K562 (cell line): ENCODE results near the gene TRMT10B. TPM values are rescaled to one million over a fixed set of nuclear protein-coding genes. Genes with fewer than 3 reads are reported as not detected.
A peak's percentile ranks its signal among the peaks of the same experiment; 100 is the strongest.

Experiments
- MAFF ChIP-seq: IDR thresholded peaks from 2 replicates; pipeline ENCODE4 v1.6.1; 2012; ENCODE audit warnings: low read length, improper control_type of control experiment
- MAFG ChIP-seq: fragments of 450-650 bp; conservative IDR thresholded peaks from 2 replicates; pipeline ENCODE4 v1.6.1; 2016; ENCODE audit warnings: missing genetic modification characterization, missing compliant biosample characterization
- NFIC ChIP-seq: fragments of 450-650 bp; IDR thresholded peaks from 2 replicates; pipeline ENCODE4 v1.6.1; 2017; ENCODE audit warnings: mild to moderate bottlenecking, inconsistent platforms
- PML ChIP-seq: IDR thresholded peaks from 2 replicates; pipeline ENCODE4 v1.6.1; 2012; ENCODE audit warnings: low read length, inconsistent platforms
- RAD21 ChIP-seq, 2 experiments: fragments of 250-450 bp in 1 of 2; fragments of 450-650 bp in 1 of 2; sonication (Bioruptor Pico) in 1 of 2; formaldehyde crosslinking in 1 of 2; IDR thresholded peaks in 1 of 2; conservative IDR thresholded peaks in 1 of 2; 2 replicates each; pipeline versions ENCODE4 v1.4.0 to v1.8.0; 2020 to 2022; ENCODE audit warnings: mild to moderate bottlenecking in 2 of 2, moderate library complexity in 1 of 2
- RB1 ChIP-seq: fragments of 450-650 bp; IDR thresholded peaks from 2 replicates; pipeline ENCODE4 v1.6.1; 2017; ENCODE audit warnings: low read depth, mild to moderate bottlenecking
- SPI1 ChIP-seq: IDR thresholded peaks from 2 replicates; pipeline ENCODE4 v1.6.1; 2011; ENCODE audit warnings: low read depth, low read length, control low read depth, borderline replicate concordance
- STAG1 ChIP-seq: sonication (generic); formaldehyde crosslinking; IDR thresholded peaks from 2 replicates; pipeline ENCODE4 v1.5.0; 2020; ENCODE audit warnings: missing genetic modification reagents, borderline replicate concordance
- TEAD1 ChIP-seq, 2 experiments: fragments of 450-650 bp in 1 of 2; sonication (generic) in 1 of 2; formaldehyde crosslinking; IDR thresholded peaks; 2 replicates each; pipeline versions ENCODE4 v1.4.0 to v1.8.0; 2020 to 2022; ENCODE audit warnings: mild to moderate bottlenecking in 2 of 2, missing genetic modification reagents in 1 of 2
- TEAD2 ChIP-seq: fragments of 450-650 bp; IDR thresholded peaks from 2 replicates; pipeline ENCODE4 v1.6.1; 2016; ENCODE audit warnings: missing genetic modification characterization, control low read depth, missing compliant biosample characterization
- ZNF232 ChIP-seq: sonication (generic); formaldehyde crosslinking; IDR thresholded peaks from 2 replicates; pipeline ENCODE4 v1.8.0; 2022; ENCODE audit warnings: mild to moderate bottlenecking, missing genetic modification reagents
- ZNF324 ChIP-seq: fragments of 250-450 bp; sonication (Bioruptor Pico); IDR thresholded peaks from 2 replicates; pipeline ENCODE4 v1.4.0; 2020; ENCODE audit warnings: mild to moderate bottlenecking
- ZNF384 ChIP-seq: IDR thresholded peaks from 2 replicates; pipeline ENCODE4 v1.6.1; 2012; ENCODE audit warnings: low read depth, low read length, improper control_type of control experiment
- polyA plus RNA-seq, 8 experiments: library from polyadenylated mRNA; depleted of rRNA in 4 of 8; stranded (reverse) in 5 of 8; unstranded in 3 of 8; fragments of >200 nt; fragmentation: Nextera tagmentation in 2 of 8; fragmentation: Illumina TruSeq in 1 of 8; extraction: Ambion mirVana in 2 of 8; extraction: Trizol in 1 of 8; gene quantifications; 2 replicates each; pipeline versions ENCODE4 v1.2.1 to v1.2.3, GENCODE V29; 2011 to 2014; ENCODE audit warnings: inconsistent platforms in 1 of 8, missing spikeins in 1 of 8
- total RNA-seq, 7 experiments: library from RNA; depleted of rRNA in 6 of 7; stranded (reverse); fragments of >200 nt in 6 of 7; fragmentation: Illumina TruSeq in 2 of 7; extraction: Trizol in 2 of 7; gene quantifications; 2 replicates each; pipeline versions ENCODE4 v1.2.1 to v1.2.3, GENCODE V29; 2011 to 2021; ENCODE audit warnings: low replicate concordance in 1 of 7
- TF ChIP-seq, protein P1 (sequence below): fragments of 250-450 bp; sonication (Bioruptor Pico); IDR thresholded peaks from 2 replicates; pipeline ENCODE4 v1.4.0; 2020; ENCODE audit warnings: mild to moderate bottlenecking, moderate library complexity
- TF ChIP-seq, protein P2 (sequence below): IDR thresholded peaks from 2 replicates; pipeline ENCODE4 v1.6.1; 2012; ENCODE audit warnings: low read depth, low read length, improper control_type of control experiment, borderline replicate concordance
- TF ChIP-seq, protein P3 (sequence below): sonication (generic); formaldehyde crosslinking; IDR thresholded peaks from 2 replicates; pipeline ENCODE4 v1.8.0; 2023; ENCODE audit warnings: missing genetic modification reagents, mild to moderate bottlenecking, borderline replicate concordance
- TF ChIP-seq, protein P4 (sequence below): fragments of 450-650 bp; formaldehyde crosslinking; conservative IDR thresholded peaks from 2 replicates; pipeline ENCODE4 v1.4.0; 2022; ENCODE audit warnings: mild to moderate bottlenecking, missing genetic modification characterization

The TRMT10B gene
- total and polyA plus RNA-seq, 9 of the 15 experiments (the other 6 are each of a cell fraction or from before 2014, with no cell fraction given), result 2.9 to 13.4 (median 7.0) TPM

DNA sequence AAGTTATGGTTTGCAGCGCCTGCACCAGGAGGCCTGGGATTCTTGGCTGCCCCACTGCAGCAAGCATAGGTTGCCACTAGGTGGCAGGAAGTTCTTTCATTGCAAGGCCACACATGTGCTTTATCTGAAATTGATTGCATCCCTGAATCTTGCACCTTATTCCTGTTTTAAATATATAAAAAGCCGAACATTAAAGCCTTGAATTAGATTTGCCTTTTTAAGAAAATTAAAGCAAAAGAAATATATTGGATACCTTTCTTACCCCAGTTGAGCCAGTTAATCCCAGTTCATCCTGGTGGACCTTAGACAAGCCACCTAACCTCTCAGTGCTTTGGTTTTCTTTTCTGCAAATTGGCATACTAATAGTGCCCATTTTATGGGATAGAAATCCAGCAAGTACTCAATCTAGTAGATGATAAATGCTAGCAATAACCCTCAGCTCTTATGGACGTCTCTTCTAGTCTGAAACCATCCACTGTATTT lies 6.3 kb upstream of the TRMT10B start (continued):
- TF ChIP-seq STAG1 (CRISPR knock-in tag) (peak; percentile 64; the same call in 1 of the 2 replicates), PML (no peak), MAFF (peak; percentile 19; the same call in 1 of the 2 replicates), TEAD1 (CRISPR knock-in tag; IDR thresholded peaks at IDR 0.05) (no peak), RAD21 (CRISPR knock-in tag; conservative IDR thresholded peaks at IDR 0.05 in 1 of 2, IDR thresholded peaks at IDR 0.05 in 1 of 2) (peak; percentile 81 to 95), TEAD2 (tag) (no peak), SPI1 (no peak), ZNF384 (peak; percentile 36; the same call in 1 of the 2 replicates), MAFG (tag) (no peak), NFIC (no peak), ZNF324 (CRISPR knock-in tag) (no peak), ZNF232 (CRISPR knock-in tag) (no peak), RB1 (peak; percentile 48; the same call in 1 of the 2 replicates)
- TF ChIP-seq, protein P1, sequence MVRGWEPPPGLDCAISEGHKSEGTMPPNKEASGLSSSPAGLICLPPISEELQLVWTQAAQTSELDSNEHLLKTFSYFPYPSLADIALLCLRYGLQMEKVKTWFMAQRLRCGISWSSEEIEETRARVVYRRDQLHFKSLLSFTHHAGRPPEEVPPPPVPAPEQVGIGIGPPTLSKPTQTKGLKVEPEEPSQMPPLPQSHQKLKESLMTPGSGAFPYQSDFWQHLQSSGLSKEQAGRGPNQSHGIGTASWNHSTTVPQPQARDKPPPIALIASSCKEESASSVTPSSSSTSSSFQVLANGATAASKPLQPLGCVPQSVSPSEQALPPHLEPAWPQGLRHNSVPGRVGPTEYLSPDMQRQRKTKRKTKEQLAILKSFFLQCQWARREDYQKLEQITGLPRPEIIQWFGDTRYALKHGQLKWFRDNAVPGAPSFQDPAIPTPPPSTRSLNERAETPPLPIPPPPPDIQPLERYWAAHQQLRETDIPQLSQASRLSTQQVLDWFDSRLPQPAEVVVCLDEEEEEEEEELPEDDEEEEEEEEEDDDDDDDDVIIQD (CRISPR knock-in tag), result no peak
- TF ChIP-seq, protein P2, sequence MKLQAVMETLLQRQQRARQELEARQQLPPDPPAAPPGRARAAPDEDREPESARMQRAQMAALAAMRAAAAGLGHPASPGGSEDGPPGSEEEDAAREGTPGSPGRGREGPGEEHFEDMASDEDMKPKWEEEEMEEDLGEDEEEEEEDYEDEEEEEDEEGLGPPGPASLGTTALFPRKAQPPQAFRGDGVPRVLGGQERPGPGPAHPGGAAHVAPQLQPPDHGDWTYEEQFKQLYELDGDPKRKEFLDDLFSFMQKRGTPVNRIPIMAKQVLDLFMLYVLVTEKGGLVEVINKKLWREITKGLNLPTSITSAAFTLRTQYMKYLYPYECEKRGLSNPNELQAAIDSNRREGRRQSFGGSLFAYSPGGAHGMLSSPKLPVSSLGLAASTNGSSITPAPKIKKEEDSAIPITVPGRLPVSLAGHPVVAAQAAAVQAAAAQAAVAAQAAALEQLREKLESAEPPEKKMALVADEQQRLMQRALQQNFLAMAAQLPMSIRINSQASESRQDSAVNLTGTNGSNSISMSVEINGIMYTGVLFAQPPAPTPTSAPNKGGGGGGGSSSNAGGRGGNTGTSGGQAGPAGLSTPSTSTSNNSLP, result peak; percentile 94; the same call in 1 of the 2 replicates
- TF ChIP-seq, protein P3, sequence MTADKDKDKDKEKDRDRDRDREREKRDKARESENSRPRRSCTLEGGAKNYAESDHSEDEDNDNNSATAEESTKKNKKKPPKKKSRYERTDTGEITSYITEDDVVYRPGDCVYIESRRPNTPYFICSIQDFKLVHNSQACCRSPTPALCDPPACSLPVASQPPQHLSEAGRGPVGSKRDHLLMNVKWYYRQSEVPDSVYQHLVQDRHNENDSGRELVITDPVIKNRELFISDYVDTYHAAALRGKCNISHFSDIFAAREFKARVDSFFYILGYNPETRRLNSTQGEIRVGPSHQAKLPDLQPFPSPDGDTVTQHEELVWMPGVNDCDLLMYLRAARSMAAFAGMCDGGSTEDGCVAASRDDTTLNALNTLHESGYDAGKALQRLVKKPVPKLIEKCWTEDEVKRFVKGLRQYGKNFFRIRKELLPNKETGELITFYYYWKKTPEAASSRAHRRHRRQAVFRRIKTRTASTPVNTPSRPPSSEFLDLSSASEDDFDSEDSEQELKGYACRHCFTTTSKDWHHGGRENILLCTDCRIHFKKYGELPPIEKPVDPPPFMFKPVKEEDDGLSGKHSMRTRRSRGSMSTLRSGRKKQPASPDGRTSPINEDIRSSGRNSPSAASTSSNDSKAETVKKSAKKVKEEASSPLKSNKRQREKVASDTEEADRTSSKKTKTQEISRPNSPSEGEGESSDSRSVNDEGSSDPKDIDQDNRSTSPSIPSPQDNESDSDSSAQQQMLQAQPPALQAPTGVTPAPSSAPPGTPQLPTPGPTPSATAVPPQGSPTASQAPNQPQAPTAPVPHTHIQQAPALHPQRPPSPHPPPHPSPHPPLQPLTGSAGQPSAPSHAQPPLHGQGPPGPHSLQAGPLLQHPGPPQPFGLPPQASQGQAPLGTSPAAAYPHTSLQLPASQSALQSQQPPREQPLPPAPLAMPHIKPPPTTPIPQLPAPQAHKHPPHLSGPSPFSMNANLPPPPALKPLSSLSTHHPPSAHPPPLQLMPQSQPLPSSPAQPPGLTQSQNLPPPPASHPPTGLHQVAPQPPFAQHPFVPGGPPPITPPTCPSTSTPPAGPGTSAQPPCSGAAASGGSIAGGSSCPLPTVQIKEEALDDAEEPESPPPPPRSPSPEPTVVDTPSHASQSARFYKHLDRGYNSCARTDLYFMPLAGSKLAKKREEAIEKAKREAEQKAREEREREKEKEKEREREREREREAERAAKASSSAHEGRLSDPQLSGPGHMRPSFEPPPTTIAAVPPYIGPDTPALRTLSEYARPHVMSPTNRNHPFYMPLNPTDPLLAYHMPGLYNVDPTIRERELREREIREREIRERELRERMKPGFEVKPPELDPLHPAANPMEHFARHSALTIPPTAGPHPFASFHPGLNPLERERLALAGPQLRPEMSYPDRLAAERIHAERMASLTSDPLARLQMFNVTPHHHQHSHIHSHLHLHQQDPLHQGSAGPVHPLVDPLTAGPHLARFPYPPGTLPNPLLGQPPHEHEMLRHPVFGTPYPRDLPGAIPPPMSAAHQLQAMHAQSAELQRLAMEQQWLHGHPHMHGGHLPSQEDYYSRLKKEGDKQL (CRISPR knock-in tag), result no peak
- TF ChIP-seq, protein P4, sequence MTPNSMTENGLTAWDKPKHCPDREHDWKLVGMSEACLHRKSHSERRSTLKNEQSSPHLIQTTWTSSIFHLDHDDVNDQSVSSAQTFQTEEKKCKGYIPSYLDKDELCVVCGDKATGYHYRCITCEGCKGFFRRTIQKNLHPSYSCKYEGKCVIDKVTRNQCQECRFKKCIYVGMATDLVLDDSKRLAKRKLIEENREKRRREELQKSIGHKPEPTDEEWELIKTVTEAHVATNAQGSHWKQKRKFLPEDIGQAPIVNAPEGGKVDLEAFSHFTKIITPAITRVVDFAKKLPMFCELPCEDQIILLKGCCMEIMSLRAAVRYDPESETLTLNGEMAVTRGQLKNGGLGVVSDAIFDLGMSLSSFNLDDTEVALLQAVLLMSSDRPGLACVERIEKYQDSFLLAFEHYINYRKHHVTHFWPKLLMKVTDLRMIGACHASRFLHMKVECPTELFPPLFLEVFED (CRISPR knock-in tag), result no peak
